ENCODE results near the gene PLPPR3. TPM values are rescaled to one million over a fixed set of nuclear protein-coding genes. Genes with fewer than 3 reads are reported as not detected.

PLPPR3 gene
- total RNA-seq, 2 experiments from 2014 or later: not detected

GRCh38 chr19:801030-801860 lies 20.5 kb downstream of the PLPPR3 start:
- POLR2A ChIA-PET: no interaction called here
- CTCF ChIA-PET: interaction anchor here (0.6 to 0.7 kb wide), 2 partner anchors 30 to 481 kb away, joined by 3 read pairs; no protein-coding TSS in a partner anchor

DNA sequence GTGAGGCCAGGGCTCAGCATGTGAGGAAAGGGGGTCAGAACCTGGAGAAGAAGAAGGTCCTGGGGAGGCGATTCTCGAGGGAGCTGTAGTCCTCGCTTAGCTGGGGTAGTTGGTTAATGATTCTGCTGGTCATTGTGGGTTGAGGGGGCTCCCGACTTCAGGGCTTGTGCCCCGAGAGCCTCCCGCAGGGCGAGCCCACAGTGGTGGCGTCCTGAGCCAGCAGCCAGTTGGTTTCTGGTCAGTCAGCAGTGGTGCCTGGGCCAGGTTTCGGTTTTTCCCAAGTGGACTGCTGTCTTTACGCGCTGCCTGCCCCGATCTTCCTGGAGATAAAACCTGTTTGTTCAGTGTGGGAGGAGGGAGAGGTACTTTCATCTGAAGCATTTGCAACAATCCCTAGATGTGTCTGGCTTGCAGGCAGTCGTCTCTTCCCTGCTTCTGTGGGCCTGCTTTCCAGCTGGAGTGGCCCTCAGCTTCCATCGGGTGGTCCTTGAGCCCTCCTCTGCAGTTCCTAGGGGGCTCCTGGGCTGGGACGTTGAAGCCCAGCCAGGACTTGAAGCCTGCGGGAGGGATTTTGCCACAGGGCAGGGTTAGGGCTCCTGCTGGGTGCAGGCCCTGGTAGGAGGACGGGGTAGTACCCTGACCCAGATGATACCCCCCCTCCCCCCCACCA lies 21.3 kb downstream of the PLPPR3 start:
- POLR2A ChIA-PET: interaction anchor here (0.6 kb wide), 2 partner anchors 155 to 248 kb away, joined by 5 to 13 read pairs; no protein-coding TSS in a partner anchor
- CTCF ChIA-PET: no interaction called here

DNA sequence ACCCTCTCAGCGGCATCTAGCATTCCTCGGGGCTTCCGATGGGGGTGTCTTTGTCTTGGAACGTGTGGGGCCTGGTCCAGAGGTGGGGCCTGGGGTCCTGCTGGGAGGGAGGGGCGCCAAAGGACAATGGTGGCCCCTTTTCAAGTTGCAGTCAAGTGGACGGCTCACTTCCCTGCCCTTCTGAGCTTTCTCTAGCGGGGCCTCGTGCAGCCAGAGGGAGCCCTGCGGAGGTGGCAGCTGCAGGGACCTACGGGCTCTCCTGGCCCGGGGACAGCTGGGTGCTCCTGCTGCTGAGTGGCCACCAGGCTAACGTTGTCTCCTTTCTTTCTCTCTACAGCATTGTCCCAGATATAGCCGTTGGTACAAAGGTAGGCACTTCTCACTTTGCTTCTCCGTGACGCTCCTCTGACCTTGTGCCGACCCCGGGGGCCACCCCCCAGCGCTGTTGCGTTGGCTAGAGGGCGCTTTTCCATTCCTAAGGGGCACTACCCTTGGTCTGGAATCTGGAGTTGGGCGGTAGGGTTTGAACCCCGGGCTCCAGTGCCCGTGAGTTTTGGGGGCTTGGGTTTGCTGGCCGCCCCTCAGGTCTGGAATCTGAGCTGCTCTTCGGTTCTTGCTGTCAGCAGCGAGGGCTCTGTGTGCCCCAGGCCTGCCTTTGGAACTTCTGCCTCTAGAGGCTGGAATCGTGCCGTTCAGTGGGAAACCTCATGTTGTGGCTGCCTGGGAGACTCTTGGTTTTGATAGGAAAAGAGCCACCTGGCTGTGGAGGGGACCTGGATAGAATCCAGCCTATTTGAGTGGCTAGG lies 22.5 kb downstream of the PLPPR3 start:
- POLR2A ChIA-PET: no interaction called here
- CTCF ChIA-PET: interaction anchor here (0.5 kb wide), 2 partner anchors 83 to 467 kb away, joined by 3 read pairs; no protein-coding TSS in a partner anchor

GRCh38 chr19:798415-799075 lies 23.2 kb downstream of the PLPPR3 start:
- POLR2A ChIA-PET: interaction anchor here (0.6 to 1.0 kb wide), 2 partner anchors 11 to 378 kb away, joined by 3 read pairs; no protein-coding TSS in a partner anchor
- CTCF ChIA-PET: interaction anchor here (0.5 kb wide), 2 partner anchors 83 to 468 kb away, joined by 3 read pairs; no protein-coding TSS in a partner anchor

DNA sequence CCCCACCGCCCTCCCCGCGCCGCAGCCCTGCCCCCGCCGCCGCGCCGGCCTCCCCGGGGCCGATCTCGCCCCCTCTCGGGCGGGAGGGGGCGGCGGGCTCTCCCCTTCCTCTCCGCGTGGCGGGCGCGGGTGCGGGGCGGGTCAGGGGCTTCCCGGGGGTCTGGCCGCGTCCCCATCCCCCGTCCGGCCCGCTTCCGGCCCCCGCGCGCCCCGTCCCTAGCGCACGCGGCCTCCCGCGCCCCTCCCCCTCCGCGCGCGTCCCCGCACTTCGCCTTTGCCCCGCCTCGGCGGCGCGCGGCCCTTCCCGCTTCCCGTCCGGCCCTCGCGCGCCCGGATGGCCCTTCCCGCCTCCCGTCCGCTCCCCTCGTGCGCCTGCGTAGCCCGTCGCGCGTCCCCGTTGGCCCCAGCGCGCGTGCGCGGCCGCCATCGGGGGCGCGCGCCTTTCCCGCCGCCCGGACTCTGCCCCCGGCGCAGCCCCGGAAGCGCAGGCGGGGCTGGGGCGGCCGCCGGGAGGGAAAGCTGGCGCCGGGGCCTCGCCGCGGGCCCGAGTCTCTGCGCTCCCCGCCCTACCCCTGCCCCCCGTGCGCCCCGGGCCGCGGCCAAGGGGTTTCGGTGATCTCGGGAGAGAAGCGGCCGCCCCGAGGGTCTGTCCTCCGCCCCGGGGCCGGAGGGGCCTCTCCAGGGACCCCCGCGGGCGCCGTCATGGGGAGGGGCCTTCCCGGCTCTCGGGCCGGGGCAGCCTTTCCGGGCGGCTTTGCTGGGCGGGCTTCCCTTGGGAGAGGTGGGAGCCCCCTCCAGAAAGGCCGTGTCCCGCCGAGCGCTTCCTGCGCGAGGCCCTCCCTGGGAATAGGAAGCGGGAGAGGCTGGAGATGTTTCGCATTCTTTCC lies 24.0 kb downstream of the PLPPR3 start:
- ChIA-PET CTCF (no interaction called here), POLR2A (interaction anchor here (0.6 to 1.0 kb wide), 2 partner anchors 12 to 379 kb away, joined by 3 read pairs; no protein-coding TSS in a partner anchor)

DNA sequence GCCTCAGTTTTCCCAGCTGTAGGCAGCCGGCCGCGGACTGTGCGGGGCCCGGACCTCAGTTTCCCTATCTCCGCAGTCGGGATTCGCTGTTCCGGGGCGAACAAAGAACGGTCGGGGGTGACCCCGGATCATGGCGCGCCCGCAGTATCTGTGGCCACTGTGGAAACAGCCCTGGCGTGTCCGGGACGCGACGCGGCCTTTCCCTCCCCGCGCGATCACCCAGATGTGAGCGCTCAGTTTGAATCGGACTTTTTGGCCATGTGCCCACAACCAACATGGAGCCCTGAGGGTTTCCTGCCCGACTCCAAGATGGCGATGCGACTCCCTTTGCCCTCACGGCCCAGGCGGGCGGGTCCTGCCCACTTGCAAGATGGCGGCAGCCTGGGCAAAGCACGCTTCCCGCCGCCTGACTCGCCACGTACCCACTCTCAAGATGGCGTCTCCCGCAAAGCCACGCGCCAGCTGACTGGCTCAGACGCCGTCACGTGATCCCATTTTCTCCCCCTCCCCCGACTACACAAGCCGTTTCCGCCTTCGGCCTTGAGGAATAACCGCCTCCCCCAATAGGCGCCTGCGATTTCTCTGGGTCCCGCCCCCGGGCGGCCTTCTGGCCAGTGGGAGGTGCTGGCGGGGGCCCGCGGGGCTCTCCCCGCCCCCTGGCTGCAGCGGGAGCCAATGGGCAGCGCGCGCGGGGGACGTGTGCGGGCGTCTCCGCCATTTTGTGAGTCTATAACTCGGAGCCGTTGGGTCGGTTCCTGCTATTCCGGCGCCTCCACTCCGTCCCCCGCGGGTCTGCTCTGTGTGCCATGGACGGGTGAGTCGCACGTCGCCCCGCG lies 24.8 kb downstream of the PLPPR3 start, which contains the start of gene PTBP1:
PTBP1 (plus strand) TSS at position 761 of the 836 bp plus-strand sequence; CDS start at position 807, 46 bp downstream.
- POLR2A ChIA-PET: interaction anchor here (0.5 to 1.6 kb wide), 2 partner anchors 8 to 113 kb away, joined by 4 to 5 read pairs; no protein-coding TSS in a partner anchor
- CTCF ChIA-PET: interaction anchor here (0.9 kb wide), 1 partner anchor 66 kb away, joined by 3 read pairs; no protein-coding TSS in a partner anchor

GRCh38 chr19:795691-796581 lies 25.8 kb downstream of the PLPPR3 start:
- ChIA-PET POLR2A (interaction anchor here (1.6 kb wide), 1 partner anchor 9 kb away, joined by 4 read pairs; no protein-coding TSS in a partner anchor), CTCF (interaction anchor here (0.9 kb wide), 1 partner anchor 67 kb away, joined by 3 read pairs; no protein-coding TSS in a partner anchor)

- ChIA-PET POLR2A (no interaction called here), CTCF (no interaction called here)
These were observed 26.6 kb downstream of the PLPPR3 start for GRCh38 chr19:795073-795611.

DNA sequence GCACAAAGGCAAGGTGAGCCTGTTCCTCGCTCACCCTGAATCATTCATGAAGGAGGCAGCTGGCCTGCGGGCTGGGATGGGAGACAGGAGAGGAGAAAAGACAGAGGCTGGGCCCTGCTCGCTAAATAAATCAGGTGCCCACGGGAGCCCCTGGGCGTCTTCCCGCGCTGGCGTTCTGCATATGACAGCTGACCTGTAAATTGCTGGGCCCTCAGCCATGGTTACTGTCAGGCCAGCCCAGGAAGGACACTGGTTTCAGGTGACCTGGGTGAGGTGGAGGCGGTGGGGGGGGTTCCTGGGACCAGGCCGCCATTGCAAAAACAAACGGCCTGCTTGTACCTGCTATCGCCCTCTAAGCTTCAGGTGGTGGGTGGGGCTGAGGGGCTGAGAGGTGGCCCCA lies 27.9 kb downstream of the PLPPR3 start:
- ChIA-PET CTCF (no interaction called here), POLR2A (no interaction called here)

DNA sequence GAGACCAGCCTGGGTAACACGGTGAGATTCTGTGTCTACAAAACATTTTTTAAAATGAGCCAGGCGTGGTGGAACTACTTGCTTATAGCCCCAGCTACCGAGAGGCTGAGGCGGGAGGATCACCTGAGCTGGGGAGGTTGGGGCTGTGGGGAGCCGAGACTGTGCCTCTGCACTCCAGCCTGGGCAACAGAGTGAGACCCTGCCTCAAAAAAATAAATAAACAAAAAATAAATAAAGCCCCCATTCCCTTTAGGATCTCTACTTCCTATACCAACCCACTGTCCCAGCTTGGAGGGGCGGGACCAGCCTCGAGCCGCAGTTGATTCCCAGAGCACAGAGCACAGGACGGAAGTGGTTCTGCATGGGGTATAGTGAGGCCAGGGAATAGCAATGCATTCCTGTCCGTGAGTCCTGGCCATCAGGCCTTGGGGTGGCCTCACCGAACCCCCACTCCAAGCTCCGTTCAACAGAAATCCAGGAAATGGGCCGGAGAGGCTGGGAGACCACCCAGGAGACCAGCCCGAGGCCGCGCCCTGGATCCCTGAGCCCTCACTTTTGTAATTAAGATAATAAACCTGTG lies 29.4 kb downstream of the PLPPR3 start:
- CTCF ChIA-PET: no interaction called here
- POLR2A ChIA-PET: no interaction called here

GRCh38 chr19:791567-792305 lies 30.0 kb downstream of the PLPPR3 start:
- ChIA-PET POLR2A (no interaction called here), CTCF (no interaction called here)

- CTCF ChIA-PET: no interaction called here
These were observed 30.7 kb downstream of the PLPPR3 start for GRCh38 chr19:791007-791566.

DNA sequence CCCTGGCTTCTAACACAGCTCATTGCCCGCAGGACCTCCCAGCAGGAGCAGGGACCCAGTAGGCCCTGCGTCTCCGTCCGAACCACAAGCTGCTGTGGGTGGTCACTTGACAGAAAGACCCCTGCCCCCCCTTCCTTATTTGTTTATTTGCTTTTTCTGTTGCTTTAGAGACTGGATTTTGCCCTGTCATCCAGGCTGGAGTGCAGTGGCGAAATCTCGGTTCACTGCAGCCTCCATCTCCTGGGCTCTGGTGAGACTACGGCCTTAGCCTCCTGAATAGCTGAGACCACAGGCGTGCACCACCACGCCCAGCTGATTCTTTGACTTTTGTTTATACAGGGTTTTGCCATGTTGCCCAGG lies 32.1 kb downstream of the PLPPR3 start:
- POLR2A ChIA-PET: no interaction called here

More at GRCh38 chr19:791007-791566, 30.7 kb downstream of the PLPPR3 start:
- POLR2A ChIA-PET: no interaction called here

DNA sequence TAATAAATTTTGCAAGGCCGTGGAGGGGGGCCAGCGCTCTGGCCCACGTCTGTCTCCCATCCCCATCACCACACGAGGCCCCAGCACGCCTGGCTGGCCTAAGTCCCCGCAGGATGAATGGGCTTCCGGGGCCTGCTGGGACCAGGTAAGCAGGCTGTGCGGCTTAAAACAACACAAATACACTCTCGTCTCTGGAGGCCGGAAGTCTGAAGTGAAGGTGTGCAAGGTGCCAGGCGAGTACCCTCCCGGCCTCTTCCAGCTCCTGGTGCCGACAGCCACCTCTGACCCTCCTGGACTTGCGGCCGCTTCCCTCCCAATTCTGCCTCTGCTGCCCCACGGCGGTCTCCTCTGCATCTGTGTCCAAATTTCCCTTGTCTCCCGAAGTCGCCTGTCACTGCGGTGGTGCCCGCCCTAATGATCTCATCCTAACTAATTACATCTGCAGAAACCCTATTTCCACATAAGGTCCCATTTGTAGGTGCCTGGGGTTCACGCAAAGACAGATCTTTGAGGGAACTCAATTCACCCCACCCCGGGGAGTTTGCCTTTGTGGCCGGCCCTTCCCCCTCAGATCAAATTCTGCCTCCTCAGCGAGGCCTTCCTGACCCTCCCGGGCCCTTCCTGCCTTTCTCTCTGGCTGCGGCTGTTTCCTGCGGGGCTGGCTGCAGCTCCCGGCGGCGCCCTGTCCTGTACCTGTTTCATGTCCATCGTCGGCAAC lies 32.6 kb downstream of the PLPPR3 start:
- ChIA-PET POLR2A (no interaction called here), CTCF (no interaction called here)

More for the DNA sequence above, 32.1 kb downstream of the PLPPR3 start:
- CTCF ChIA-PET: no interaction called here

Measured in activated CD8-positive, alpha-beta memory T cell treated with anti-CD3 and anti-CD28 coated beads for 36 hours (primary cell).